Ishikawa (cell line): Measurements from ENCODE around the gene JMJD7.

ENCODE experiments used
- CEBPB ChIP-seq: IDR thresholded peaks from 2 replicates; pipeline ENCODE4 v1.6.1; 2012
- CREB1 ChIP-seq: IDR thresholded peaks from 2 replicates; pipeline ENCODE4 v1.6.1; 2012; ENCODE audit warnings: low read depth
- EGR1 ChIP-seq: IDR thresholded peaks from 2 replicates; pipeline ENCODE4 v1.6.1; 2012
- EP300 ChIP-seq: IDR thresholded peaks from 2 replicates; pipeline ENCODE4 v1.6.1; 2012; ENCODE audit warnings: borderline replicate concordance
- FOXM1 ChIP-seq: IDR thresholded peaks from 2 replicates; pipeline ENCODE4 v1.6.1; 2012; ENCODE audit warnings: low read depth, borderline replicate concordance
- MAX ChIP-seq: IDR thresholded peaks from 2 replicates; pipeline ENCODE4 v1.6.1; 2012
- NFIC ChIP-seq: IDR thresholded peaks from 2 replicates; pipeline ENCODE4 v1.6.1; 2012
- RAD21 ChIP-seq: IDR thresholded peaks from 2 replicates; pipeline ENCODE4 v1.6.1; 2012; ENCODE audit warnings: low read depth
- REST ChIP-seq: IDR thresholded peaks from 2 replicates; pipeline ENCODE4 v1.6.1; 2012; ENCODE audit warnings: low read depth, mild to moderate bottlenecking
- TAF1 ChIP-seq: IDR thresholded peaks from 2 replicates; pipeline ENCODE4 v1.6.1; 2012; ENCODE audit warnings: low read depth, mild to moderate bottlenecking
- TCF12 ChIP-seq: IDR thresholded peaks from 2 replicates; pipeline ENCODE4 v1.6.1; 2012; ENCODE audit warnings: low read depth
- TEAD4 ChIP-seq: IDR thresholded peaks from 2 replicates; pipeline ENCODE4 v1.6.1; 2012
- USF1 ChIP-seq: IDR thresholded peaks from 2 replicates; pipeline ENCODE4 v1.6.1; 2012
- YY1 ChIP-seq: IDR thresholded peaks from 2 replicates; pipeline ENCODE4 v1.6.1; 2012; ENCODE audit warnings: low read depth
- ZBTB7A ChIP-seq: IDR thresholded peaks from 2 replicates; pipeline ENCODE4 v1.6.1; 2012; ENCODE audit warnings: low read depth

Gene JMJD7

GRCh38 chr15:41886741-41887140 lies 58.8 kb downstream of the JMJD7 start:
- TF ChIP-seq TAF1 = no peak
- no peak for TF ChIP-seq YY1
- no peak for TF ChIP-seq MAX
- no peak for TF ChIP-seq REST
- TF ChIP-seq CREB1 = no peak
- TF ChIP-seq TEAD4 = no peak
- no peak for TF ChIP-seq EP300
- TF ChIP-seq EGR1 = no peak
- TF ChIP-seq NFIC = no peak
- no peak for TF ChIP-seq FOXM1
- no peak for TF ChIP-seq TCF12
- no peak for TF ChIP-seq ZBTB7A
- TF ChIP-seq CEBPB = no peak
- no peak for TF ChIP-seq RAD21
- TF ChIP-seq USF1 = no peak

GRCh38 chr15:41887161-41887560 lies 59.3 kb downstream of the JMJD7 start:
- no peak for TF ChIP-seq MAX
- TF ChIP-seq FOXM1 = no peak
- TF ChIP-seq CEBPB = no peak
- no peak for TF ChIP-seq TCF12
- no peak for TF ChIP-seq TEAD4
- no peak for TF ChIP-seq TAF1
- TF ChIP-seq USF1 = no peak
- TF ChIP-seq NFIC = no peak
- TF ChIP-seq EGR1 = no peak
- no peak for TF ChIP-seq RAD21
- TF ChIP-seq EP300 = no peak
- TF ChIP-seq YY1 = no peak
- no peak for TF ChIP-seq CREB1
- no peak for TF ChIP-seq ZBTB7A
- no peak for TF ChIP-seq REST
